KMS-11 (cell line): ENCODE measurements around the gene FAM219A.

Experiments
- H2AFZ ChIP-seq: fragments of 200-600 bp; sonication (generic); 2 replicates; pipeline ENCODE4 v1.6.1; 2016; ENCODE audit warnings: antibody characterized with exemption, mixed run types, low read depth
- H3K27ac ChIP-seq: fragments of 200-600 bp; sonication (generic); 2 replicates; pipeline ENCODE4 v1.6.1; 2016; ENCODE audit warnings: mild to moderate bottlenecking, mixed run types
- H3K27me3 ChIP-seq: fragments of 200-600 bp; sonication (generic); 2 replicates; pipeline ENCODE4 v1.6.1; 2017; ENCODE audit warnings: mild to moderate bottlenecking, low read depth, mixed run types, moderate library complexity; ENCODE audit not compliant: insufficient read depth
- H3K36me3 ChIP-seq: fragments of 200-600 bp; sonication (generic); 2 replicates; pipeline ENCODE4 v1.6.1; 2017; ENCODE audit warnings: mild to moderate bottlenecking, mixed run types; ENCODE audit not compliant: insufficient read depth
- H3K4me1 ChIP-seq: fragments of 200-600 bp; sonication (generic); 2 replicates; pipeline ENCODE4 v1.6.1; 2016; ENCODE audit warnings: mild to moderate bottlenecking, low read depth, mixed run types; ENCODE audit not compliant: poor library complexity, severe bottlenecking
- H3K4me2 ChIP-seq: fragments of 200-600 bp; sonication (generic); 2 replicates; pipeline ENCODE4 v1.7.0; 2016; ENCODE audit warnings: mild to moderate bottlenecking, mixed run types
- H3K4me3 ChIP-seq: fragments of 200-600 bp; sonication (generic); IDR thresholded peaks from 2 replicates; pipeline ENCODE4 v1.6.1; 2017; ENCODE audit warnings: low read depth, low read length, mixed read lengths; ENCODE audit not compliant: insufficient read depth
- H3K79me2 ChIP-seq: fragments of 200-600 bp; sonication (generic); 2 replicates; pipeline ENCODE4 v1.6.1; 2016; ENCODE audit warnings: low read depth, mixed run types; ENCODE audit not compliant: insufficient read depth
- H3K9ac ChIP-seq: fragments of 200-600 bp; sonication (generic); 2 replicates; pipeline ENCODE4 v1.6.1; 2016; ENCODE audit warnings: mild to moderate bottlenecking, mixed run types
- H4K20me1 ChIP-seq: fragments of 200-600 bp; sonication (generic); 2 replicates; pipeline ENCODE4 v1.6.1; 2016; ENCODE audit warnings: mild to moderate bottlenecking, mixed run types; ENCODE audit not compliant: insufficient read depth
- CTCF ChIP-seq: fragments of 200-600 bp; sonication (generic); conservative IDR thresholded peaks from 2 replicates; pipeline ENCODE4 v1.6.1; 2017; ENCODE audit warnings: low read depth, mild to moderate bottlenecking, antibody characterized with exemption, low read length, moderate library complexity, mixed read lengths

The FAM219A gene

GRCh38 chr9:34399729-34400128, 58.6 kb downstream of the FAM219A start:
- no peak for TF ChIP-seq CTCF
- Histone ChIP-seq H3K9ac (no peak overlapping the region), H3K79me2 (no peaks in the 10 kb centered on the region)

GRCh38 chr9:34398875-34399274, 59.5 kb downstream of the FAM219A start:
- Histone ChIP-seq H3K4me1 (no peaks in the 10 kb centered on the region), H3K27me3 (no peaks in the 10 kb centered on the region), H3K9ac (no peak overlapping the region), H3K4me3 (no peak overlapping the region), H3K79me2 (no peaks in the 10 kb centered on the region), H3K36me3 (no peaks in the 10 kb centered on the region), H2AFZ (no peak overlapping the region), H3K4me2 (no peak overlapping the region), H4K20me1 (no peaks in the 10 kb centered on the region), H3K27ac (no peak overlapping the region)
- TF ChIP-seq CTCF: no peak

More at GRCh38 chr9:34399729-34400128, 58.6 kb downstream of the FAM219A start:
- H3K4me3 ChIP-seq: no peak overlapping the region
- H3K27ac ChIP-seq: no peak overlapping the region
- H3K4me1 ChIP-seq: no peaks in the 10 kb centered on the region
- no peaks in the 10 kb centered on the region for H3K36me3 ChIP-seq
- H3K27me3 ChIP-seq: no peaks in the 10 kb centered on the region
- H2AFZ ChIP-seq: no peak overlapping the region
- no peak overlapping the region for H3K4me2 ChIP-seq
- H4K20me1 ChIP-seq: no peaks in the 10 kb centered on the region

GRCh38 chr9:34396276-34397214, 61.8 kb downstream of the FAM219A start:
- Histone ChIP-seq H4K20me1 (no peaks in the 10 kb centered on the region), H3K4me2 (no peak overlapping the region), H3K27ac (no peak overlapping the region), H3K4me3 (no peak overlapping the region), H2AFZ (no peak overlapping the region), H3K27me3 (no peaks in the 10 kb centered on the region), H3K4me1 (no peaks in the 10 kb centered on the region), H3K79me2 (no peaks in the 10 kb centered on the region), H3K36me3 (no peaks in the 10 kb centered on the region), H3K9ac (no peak overlapping the region)
- no peak for TF ChIP-seq CTCF

GRCh38 chr9:34392511-34392910, 65.9 kb downstream of the FAM219A start:
- no peaks in the 10 kb centered on the region for H4K20me1 ChIP-seq
- no peak overlapping the region for H3K4me2 ChIP-seq
- H2AFZ ChIP-seq: no peak overlapping the region
- no peak for TF ChIP-seq CTCF
- H3K4me3 ChIP-seq: no peak overlapping the region
- no peaks in the 10 kb centered on the region for H3K4me1 ChIP-seq
- H3K27me3 ChIP-seq: no peaks in the 10 kb centered on the region
- no peaks in the 10 kb centered on the region for H3K36me3 ChIP-seq
- no peak overlapping the region for H3K9ac ChIP-seq
- no peaks in the 10 kb centered on the region for H3K79me2 ChIP-seq
- H3K27ac ChIP-seq: no peak overlapping the region
